Tongue (tissue), 2 donors: Measurements from ENCODE around the gene KCNIP1. TPM values are rescaled to one million over a fixed set of nuclear protein-coding genes. Genes with fewer than 3 reads are reported as not detected.

Experiments used
- DNase-seq: peaks from one replicate; pipeline ENCODE4 v3.0.0-alpha.2; 2015
- total RNA-seq: library from RNA; depleted of rRNA; stranded (reverse); fragments of >200 nt; gene quantifications from one replicate; pipeline ENCODE4 v1.2.3, GENCODE V29; 2014

Gene KCNIP1
- total RNA-seq, 1 donor from 2014 or later = 4.2 TPM

- no peak for DNase-seq
Measured at GRCh38 chr5:170483701-170484458, 19.9 kb upstream of the KCNIP1 start.

- no peak for DNase-seq
Measured at GRCh38 chr5:170484459-170484831, 19.4 kb upstream of the KCNIP1 start.

GRCh38 chr5:170484847-170485615 lies 18.8 kb upstream of the KCNIP1 start:
- no peak for DNase-seq

- DNase-seq = no peak
Measured at GRCh38 chr5:170485616-170485911, 18.3 kb upstream of the KCNIP1 start.

- DNase-seq = no peak
Measured at GRCh38 chr5:170486371-170486770, 17.4 kb upstream of the KCNIP1 start.

GRCh38 chr5:170488570-170488969 lies 15.2 kb upstream of the KCNIP1 start:
- no peak for DNase-seq

GRCh38 chr5:170489199-170489598 lies 14.6 kb upstream of the KCNIP1 start:
- no peak for DNase-seq

GRCh38 chr5:170490381-170490780 lies 13.4 kb upstream of the KCNIP1 start:
- no peak for DNase-seq

- peak; percentile 78 for DNase-seq
Measured at GRCh38 chr5:170491479-170491878, 12.3 kb upstream of the KCNIP1 start.

- DNase-seq = peak; percentile 6
Measured at GRCh38 chr5:170493028-170493820, 10.6 kb upstream of the KCNIP1 start.

GRCh38 chr5:170494041-170494440 lies 9.8 kb upstream of the KCNIP1 start:
- DNase-seq = no peak

GRCh38 chr5:170495825-170496661 lies 7.8 kb upstream of the KCNIP1 start:
- no peak for DNase-seq

- DNase-seq = no peak
Measured at GRCh38 chr5:170496662-170497028, 7.2 kb upstream of the KCNIP1 start.

GRCh38 chr5:170497311-170498038 lies 6.3 kb upstream of the KCNIP1 start:
- DNase-seq = peak; percentile 37

GRCh38 chr5:170498811-170499351 lies 4.9 kb upstream of the KCNIP1 start:
- DNase-seq = no peak

- no peak for DNase-seq
Measured at GRCh38 chr5:170499621-170500020, 4.2 kb upstream of the KCNIP1 start.

- no peak for DNase-seq
Measured at GRCh38 chr5:170501361-170501760, 2.5 kb upstream of the KCNIP1 start.

- DNase-seq = no peak
Measured at GRCh38 chr5:170501931-170502330, 1.9 kb upstream of the KCNIP1 start.

GRCh38 chr5:170504616-170505266 lies 921 bp downstream of the KCNIP1 start:
- no peak for DNase-seq

GRCh38 chr5:170508036-170508435 lies 4.2 kb downstream of the KCNIP1 start:
- no peak for DNase-seq
